ENCODE results near the gene PLXNA4. TPM values are rescaled to one million over a fixed set of nuclear protein-coding genes. Genes with fewer than 3 reads are reported as not detected.

PLXNA4 gene
- total RNA-seq, 1 experiment from 2014 or later, result not detected

DNA sequence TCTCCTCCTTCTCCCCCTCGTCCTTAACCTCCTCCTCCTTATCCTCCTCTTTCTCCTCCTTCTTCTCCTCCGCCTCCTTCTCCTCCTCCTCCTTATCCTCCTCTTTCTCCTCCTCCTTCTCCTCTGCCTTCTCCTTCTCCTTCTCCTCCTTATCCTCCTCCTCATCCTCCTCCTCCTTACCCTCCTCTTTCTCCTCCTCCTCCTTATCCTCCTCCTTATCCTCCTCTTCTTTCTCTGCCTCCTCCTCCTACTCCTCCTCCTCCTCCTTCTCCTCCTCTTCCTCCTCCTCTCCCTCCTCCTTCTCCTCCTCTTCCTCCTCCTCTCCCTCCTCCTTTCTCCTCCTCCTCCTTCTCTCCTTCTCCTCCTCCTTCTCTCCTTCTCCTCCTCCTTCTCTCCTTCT, 14.5 kb downstream of the PLXNA4 start:
- no peaks in the 10 kb centered on the region for H3K9me3 ChIP-seq (ENCODE audit: control insufficient read depth in 1 of 2, insufficient read depth in 1 of 2, low read depth in 1 of 2, low read length in 2 of 2)
- no peak overlapping the region for H3K4me2 ChIP-seq (ENCODE audit: low read length)
- DNase-seq (ENCODE audit: low read depth, low spot score) (no peak), ATAC-seq (no peak)
- peaks cover 26% of the 10 kb centered on the region for H3K27me3 ChIP-seq (ENCODE audit: insufficient read depth, low read length)
- no peaks in the 10 kb centered on the region for H3K9me2 ChIP-seq (ENCODE audit: insufficient read depth)
- no peak overlapping the region for H3K27ac ChIP-seq (ENCODE audit: low read depth, low read length)
- CTCF ChIA-PET, result no interaction called here
- intact Hi-C loops (cut with micrococcal nuclease), result no loop called here
- TF ChIP-seq, protein P1, sequence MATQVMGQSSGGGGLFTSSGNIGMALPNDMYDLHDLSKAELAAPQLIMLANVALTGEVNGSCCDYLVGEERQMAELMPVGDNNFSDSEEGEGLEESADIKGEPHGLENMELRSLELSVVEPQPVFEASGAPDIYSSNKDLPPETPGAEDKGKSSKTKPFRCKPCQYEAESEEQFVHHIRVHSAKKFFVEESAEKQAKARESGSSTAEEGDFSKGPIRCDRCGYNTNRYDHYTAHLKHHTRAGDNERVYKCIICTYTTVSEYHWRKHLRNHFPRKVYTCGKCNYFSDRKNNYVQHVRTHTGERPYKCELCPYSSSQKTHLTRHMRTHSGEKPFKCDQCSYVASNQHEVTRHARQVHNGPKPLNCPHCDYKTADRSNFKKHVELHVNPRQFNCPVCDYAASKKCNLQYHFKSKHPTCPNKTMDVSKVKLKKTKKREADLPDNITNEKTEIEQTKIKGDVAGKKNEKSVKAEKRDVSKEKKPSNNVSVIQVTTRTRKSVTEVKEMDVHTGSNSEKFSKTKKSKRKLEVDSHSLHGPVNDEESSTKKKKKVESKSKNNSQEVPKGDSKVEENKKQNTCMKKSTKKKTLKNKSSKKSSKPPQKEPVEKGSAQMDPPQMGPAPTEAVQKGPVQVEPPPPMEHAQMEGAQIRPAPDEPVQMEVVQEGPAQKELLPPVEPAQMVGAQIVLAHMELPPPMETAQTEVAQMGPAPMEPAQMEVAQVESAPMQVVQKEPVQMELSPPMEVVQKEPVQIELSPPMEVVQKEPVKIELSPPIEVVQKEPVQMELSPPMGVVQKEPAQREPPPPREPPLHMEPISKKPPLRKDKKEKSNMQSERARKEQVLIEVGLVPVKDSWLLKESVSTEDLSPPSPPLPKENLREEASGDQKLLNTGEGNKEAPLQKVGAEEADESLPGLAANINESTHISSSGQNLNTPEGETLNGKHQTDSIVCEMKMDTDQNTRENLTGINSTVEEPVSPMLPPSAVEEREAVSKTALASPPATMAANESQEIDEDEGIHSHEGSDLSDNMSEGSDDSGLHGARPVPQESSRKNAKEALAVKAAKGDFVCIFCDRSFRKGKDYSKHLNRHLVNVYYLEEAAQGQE (IDR thresholded peaks at IDR 0.05; ENCODE audit: low read depth), result no peak
- TF ChIP-seq FOSL1 (IDR thresholded peaks at IDR 0.05; ENCODE audit: low read depth) (no peak), SRF (IDR thresholded peaks at IDR 0.05; ENCODE audit: low read depth) (no peak), TCF7L2 (IDR thresholded peaks at IDR 0.05; ENCODE audit: borderline replicate concordance, extremely low read depth, insufficient read depth, insufficient read length) (no peak), YY1 (IDR thresholded peaks at IDR 0.05; ENCODE audit: extremely low read depth, insufficient replicate concordance, low read depth, low read length) (no peak), CBX3 (IDR thresholded peaks at IDR 0.05; ENCODE audit: low read depth) (no peak), JUND (IDR thresholded peaks at IDR 0.05) (no peak), SIN3A (IDR thresholded peaks at IDR 0.05; ENCODE audit: low read depth) (no peak), ZNF274 (IDR thresholded peaks at IDR 0.05; ENCODE audit: low read depth, low read length) (no peak), ZFX (IDR thresholded peaks at IDR 0.05) (no peak), POLR2AphosphoS5 (IDR thresholded peaks at IDR 0.05; ENCODE audit: low read depth, low read length) (no peak), EZH2phosphoT487 (IDR thresholded peaks at IDR 0.05; ENCODE audit: borderline replicate concordance) (no peak)
- TF ChIP-seq, protein P2, sequence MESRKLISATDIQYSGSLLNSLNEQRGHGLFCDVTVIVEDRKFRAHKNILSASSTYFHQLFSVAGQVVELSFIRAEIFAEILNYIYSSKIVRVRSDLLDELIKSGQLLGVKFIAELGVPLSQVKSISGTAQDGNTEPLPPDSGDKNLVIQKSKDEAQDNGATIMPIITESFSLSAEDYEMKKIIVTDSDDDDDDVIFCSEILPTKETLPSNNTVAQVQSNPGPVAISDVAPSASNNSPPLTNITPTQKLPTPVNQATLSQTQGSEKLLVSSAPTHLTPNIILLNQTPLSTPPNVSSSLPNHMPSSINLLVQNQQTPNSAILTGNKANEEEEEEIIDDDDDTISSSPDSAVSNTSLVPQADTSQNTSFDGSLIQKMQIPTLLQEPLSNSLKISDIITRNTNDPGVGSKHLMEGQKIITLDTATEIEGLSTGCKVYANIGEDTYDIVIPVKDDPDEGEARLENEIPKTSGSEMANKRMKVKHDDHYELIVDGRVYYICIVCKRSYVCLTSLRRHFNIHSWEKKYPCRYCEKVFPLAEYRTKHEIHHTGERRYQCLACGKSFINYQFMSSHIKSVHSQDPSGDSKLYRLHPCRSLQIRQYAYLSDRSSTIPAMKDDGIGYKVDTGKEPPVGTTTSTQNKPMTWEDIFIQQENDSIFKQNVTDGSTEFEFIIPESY (IDR thresholded peaks at IDR 0.05; ENCODE audit: extremely low read depth, insufficient replicate concordance, low read length), result no peak
- TF ChIP-seq, protein P3, sequence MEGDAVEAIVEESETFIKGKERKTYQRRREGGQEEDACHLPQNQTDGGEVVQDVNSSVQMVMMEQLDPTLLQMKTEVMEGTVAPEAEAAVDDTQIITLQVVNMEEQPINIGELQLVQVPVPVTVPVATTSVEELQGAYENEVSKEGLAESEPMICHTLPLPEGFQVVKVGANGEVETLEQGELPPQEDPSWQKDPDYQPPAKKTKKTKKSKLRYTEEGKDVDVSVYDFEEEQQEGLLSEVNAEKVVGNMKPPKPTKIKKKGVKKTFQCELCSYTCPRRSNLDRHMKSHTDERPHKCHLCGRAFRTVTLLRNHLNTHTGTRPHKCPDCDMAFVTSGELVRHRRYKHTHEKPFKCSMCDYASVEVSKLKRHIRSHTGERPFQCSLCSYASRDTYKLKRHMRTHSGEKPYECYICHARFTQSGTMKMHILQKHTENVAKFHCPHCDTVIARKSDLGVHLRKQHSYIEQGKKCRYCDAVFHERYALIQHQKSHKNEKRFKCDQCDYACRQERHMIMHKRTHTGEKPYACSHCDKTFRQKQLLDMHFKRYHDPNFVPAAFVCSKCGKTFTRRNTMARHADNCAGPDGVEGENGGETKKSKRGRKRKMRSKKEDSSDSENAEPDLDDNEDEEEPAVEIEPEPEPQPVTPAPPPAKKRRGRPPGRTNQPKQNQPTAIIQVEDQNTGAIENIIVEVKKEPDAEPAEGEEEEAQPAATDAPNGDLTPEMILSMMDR (IDR thresholded peaks at IDR 0.05 in 2 of 3, conservative IDR thresholded peaks at IDR 0.05 in 1 of 3; ENCODE audit: borderline replicate concordance in 1 of 3, insufficient read depth in 1 of 3, low read depth in 2 of 3, low read length in 2 of 3), result no peak
- H3K4me3 ChIP-seq (replicated peaks in 1 of 2; ENCODE audit: low read depth in 1 of 2, low read length in 2 of 2), result no peak overlapping the region
- POLR2A ChIA-PET, result no interaction called here
- H2AFZ ChIP-seq (ENCODE audit: low read depth, low read length, poor library complexity, severe bottlenecking), result no peak overlapping the region
- no peak overlapping the region for H3K9ac ChIP-seq (ENCODE audit: low read length)
- no peaks in the 10 kb centered on the region for H4K20me1 ChIP-seq (ENCODE audit: insufficient read depth)
- no peaks in the 10 kb centered on the region for H3K4me1 ChIP-seq (ENCODE audit: control insufficient read depth in 1 of 2, insufficient read depth in 2 of 2, low read length in 2 of 2)
- H3K36me3 ChIP-seq (ENCODE audit: control insufficient read depth in 1 of 2, insufficient read depth in 2 of 2, low read length in 2 of 2), result no peaks in the 10 kb centered on the region
- no peaks in the 10 kb centered on the region for H3K79me2 ChIP-seq (ENCODE audit: insufficient read depth, low read length)
- RAD21 ChIA-PET (ENCODE audit: low non-redundant PET in 1 of 2, low total read pairs in 2 of 2, uncharacterized antibody in 2 of 2, unreplicated experiment in 2 of 2), result no interaction called here
- no TSS peak for BruUV-seq (replicated peaks)
